Fibroblast of skin of right quadriceps (primary cell): Measurements from ENCODE around the gene ERP29.
"Not testable (repeated sequence)": the region's sequence is repeated elsewhere in the genome, so short reads cannot be mapped to it uniquely, and the experiment has no call there.

Experiments used
- DNase-seq: peaks from one replicate; pipeline ENCODE4 v3.0.0-alpha.2; 2013

ERP29 gene

GRCh38 chr12:112012775-112013600, at the start of gene ERP29, which contains the start of gene TMEM116:
TSS of gene ERP29 (plus strand) at chr12:112013426. CDS start at chr12:112013466, 40 bp downstream.
TSS of gene TMEM116 (minus strand) at chr12:112013165. CDS start at chr12:112005270, 7,895 bp downstream.
- DNase-seq, result peak; percentile 99

- no peak for DNase-seq
Observed at GRCh38 chr12:111964935-111965334, 48.3 kb upstream of the ERP29 start.

- DNase-seq, result no peak
Observed at GRCh38 chr12:111971800-111972199, 41.4 kb upstream of the ERP29 start.

GRCh38 chr12:111975161-111975931, 37.9 kb upstream of the ERP29 start:
- DNase-seq, result no peak

GRCh38 chr12:111976291-111976690, 36.9 kb upstream of the ERP29 start:
- no peak for DNase-seq

- DNase-seq, result no peak
Observed at GRCh38 chr12:111976860-111977259, 36.4 kb upstream of the ERP29 start.

GRCh38 chr12:111978545-111978944, 34.7 kb upstream of the ERP29 start:
- DNase-seq, result no peak

- no peak for DNase-seq
Observed at GRCh38 chr12:111980598-111980997, 32.6 kb upstream of the ERP29 start.

- DNase-seq, result peak; percentile 56
Observed at GRCh38 chr12:111981987-111982386, 31.2 kb upstream of the ERP29 start.

- no peak for DNase-seq
Observed at GRCh38 chr12:111984820-111985219, 28.4 kb upstream of the ERP29 start.

GRCh38 chr12:111991535-111991934, 21.7 kb upstream of the ERP29 start:
- no peak for DNase-seq

GRCh38 chr12:111991946-111992345, 21.3 kb upstream of the ERP29 start:
- DNase-seq, result peak; percentile 54

GRCh38 chr12:111992464-111992863, 20.8 kb upstream of the ERP29 start:
- DNase-seq, result no peak

GRCh38 chr12:111993292-111994150, 19.7 kb upstream of the ERP29 start:
- no peak for DNase-seq

- DNase-seq, result not testable (repeated sequence)
Observed at GRCh38 chr12:111994211-111995111, 18.8 kb upstream of the ERP29 start.

- no peak for DNase-seq
Observed at GRCh38 chr12:111995782-111996480, 17.3 kb upstream of the ERP29 start.

- DNase-seq, result no peak
Observed at GRCh38 chr12:111997300-111997699, 15.9 kb upstream of the ERP29 start.

GRCh38 chr12:111998015-111998414, 15.2 kb upstream of the ERP29 start:
- DNase-seq, result no peak

GRCh38 chr12:111999129-111999528, 14.1 kb upstream of the ERP29 start:
- not testable (repeated sequence) for DNase-seq

GRCh38 chr12:112000820-112001219, 12.4 kb upstream of the ERP29 start:
- DNase-seq, result no peak

- no peak for DNase-seq
Observed at GRCh38 chr12:112001576-112001975, 11.7 kb upstream of the ERP29 start.
